Measurements from ENCODE around the gene TBC1D4. TPM values are rescaled to one million over a fixed set of nuclear protein-coding genes. Genes with fewer than 3 reads are reported as not detected.

Gene TBC1D4
- total RNA-seq, 1 donor from 2014 or later: 5.3 TPM

GRCh38 chr13:75469047-75469446, 12.9 kb downstream of the TBC1D4 start:
- H3K9me3 Mint-ChIP-seq (ENCODE audit: unreplicated experiment): peaks cover 14% of the 10 kb centered on the region
- no peak for DNase-seq (ENCODE audit: extremely low spot score, unreplicated experiment)
- H3K27ac Mint-ChIP-seq (ENCODE audit: unreplicated experiment): no peak overlapping the region
- H3K36me3 Mint-ChIP-seq (ENCODE audit: unreplicated experiment): peaks cover 2% of the 10 kb centered on the region
- no peak for TF ChIP-seq CTCF (IDR thresholded peaks at IDR 0.05)
- no peaks in the 10 kb centered on the region for H3K27me3 Mint-ChIP-seq (ENCODE audit: unreplicated experiment)
- no peak overlapping the region for H3K4me3 Mint-ChIP-seq (ENCODE audit: unreplicated experiment)
- H3K4me1 Mint-ChIP-seq (ENCODE audit: unreplicated experiment): peaks cover 3% of the 10 kb centered on the region

- Mint-ChIP-seq H3K4me1 (ENCODE audit: unreplicated experiment) (peaks cover 3% of the 10 kb centered on the region), H3K36me3 (ENCODE audit: unreplicated experiment) (peaks cover 2% of the 10 kb centered on the region), H3K27ac (ENCODE audit: unreplicated experiment) (no peak overlapping the region), H3K4me3 (ENCODE audit: unreplicated experiment) (no peak overlapping the region), H3K9me3 (ENCODE audit: unreplicated experiment) (peaks cover 14% of the 10 kb centered on the region), H3K27me3 (ENCODE audit: unreplicated experiment) (no peaks in the 10 kb centered on the region)
- no peak for TF ChIP-seq CTCF (IDR thresholded peaks at IDR 0.05)
- DNase-seq (ENCODE audit: extremely low spot score, unreplicated experiment): no peak
Observed at GRCh38 chr13:75468602-75469001, 13.4 kb downstream of the TBC1D4 start.

DNA sequence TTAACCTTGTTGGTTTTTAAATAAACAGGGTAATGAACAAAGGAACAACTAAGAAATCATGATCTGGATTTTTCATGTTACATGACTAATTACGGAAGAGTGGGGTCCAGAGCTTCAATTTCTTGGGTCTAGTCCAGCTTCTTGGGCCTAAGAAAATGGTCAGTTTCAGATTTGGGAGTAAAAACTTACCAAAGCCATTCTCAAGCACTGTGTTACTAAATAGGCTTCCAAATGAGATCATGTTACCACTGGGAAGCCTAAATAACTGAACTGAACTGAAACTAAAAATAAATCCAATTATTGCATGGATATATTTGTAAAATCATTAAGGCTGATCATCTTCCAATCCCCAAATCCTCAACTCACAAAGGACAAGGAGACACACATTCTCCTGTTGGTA, 13.9 kb downstream of the TBC1D4 start:
- DNase-seq (ENCODE audit: extremely low spot score, unreplicated experiment): no peak
- peaks cover 2% of the 10 kb centered on the region for H3K36me3 Mint-ChIP-seq (ENCODE audit: unreplicated experiment)

GRCh38 chr13:75467040-75467728, 14.8 kb downstream of the TBC1D4 start:
- no peaks in the 10 kb centered on the region for H3K27me3 Mint-ChIP-seq (ENCODE audit: unreplicated experiment)
- H3K27ac Mint-ChIP-seq (ENCODE audit: unreplicated experiment): no peak overlapping the region
- no peak overlapping the region for H3K4me3 Mint-ChIP-seq (ENCODE audit: unreplicated experiment)
- no peaks in the 10 kb centered on the region for H3K4me1 Mint-ChIP-seq (ENCODE audit: unreplicated experiment)
- peaks cover 2% of the 10 kb centered on the region for H3K36me3 Mint-ChIP-seq (ENCODE audit: unreplicated experiment)
- H3K9me3 Mint-ChIP-seq (ENCODE audit: unreplicated experiment): peaks cover 14% of the 10 kb centered on the region
- no peak for DNase-seq (ENCODE audit: extremely low spot score, unreplicated experiment)
- no peak for TF ChIP-seq CTCF (IDR thresholded peaks at IDR 0.05)

More for the DNA sequence above, 13.9 kb downstream of the TBC1D4 start:
- Mint-ChIP-seq H3K9me3 (ENCODE audit: unreplicated experiment) (peaks cover 14% of the 10 kb centered on the region), H3K27me3 (ENCODE audit: unreplicated experiment) (no peaks in the 10 kb centered on the region), H3K4me1 (ENCODE audit: unreplicated experiment) (no peaks in the 10 kb centered on the region), H3K4me3 (ENCODE audit: unreplicated experiment) (no peak overlapping the region), H3K27ac (ENCODE audit: unreplicated experiment) (no peak overlapping the region)
- TF ChIP-seq CTCF (IDR thresholded peaks at IDR 0.05): no peak

DNA sequence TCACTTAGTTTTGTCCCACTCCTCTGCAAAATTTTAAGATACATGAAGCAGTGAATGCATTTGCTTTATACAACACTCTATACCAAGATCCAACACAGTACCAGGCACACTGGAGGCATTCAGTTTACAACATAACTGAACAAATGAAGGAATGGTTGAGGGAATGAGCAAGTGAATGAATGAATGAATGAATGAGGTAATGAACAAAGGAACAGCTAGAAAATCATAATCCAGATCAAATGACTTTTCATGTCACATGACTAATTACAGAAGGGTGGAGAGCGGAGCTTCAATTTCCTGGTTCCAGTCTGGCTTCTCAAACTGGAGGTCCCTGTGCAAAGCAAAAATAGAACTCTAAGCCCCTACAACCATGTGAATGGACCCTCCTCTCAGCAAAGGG, 16.7 kb downstream of the TBC1D4 start:
- Mint-ChIP-seq H3K9me3 (ENCODE audit: unreplicated experiment) (peaks cover 14% of the 10 kb centered on the region), H3K4me3 (ENCODE audit: unreplicated experiment) (no peak overlapping the region), H3K36me3 (ENCODE audit: unreplicated experiment) (peaks cover 2% of the 10 kb centered on the region), H3K27me3 (ENCODE audit: unreplicated experiment) (no peaks in the 10 kb centered on the region), H3K27ac (ENCODE audit: unreplicated experiment) (no peak overlapping the region), H3K4me1 (ENCODE audit: unreplicated experiment) (peaks cover 8% of the 10 kb centered on the region)
- DNase-seq (ENCODE audit: extremely low spot score, unreplicated experiment): no peak
- no peak for TF ChIP-seq CTCF (IDR thresholded peaks at IDR 0.05)

Data from osteocyte (in vitro differentiated cells).